HEK293 (cell line): ENCODE results near the gene FAM200B.

ENCODE experiments used
- CTCF ChIA-PET: fragments of 350-600 bp; formaldehyde crosslinking; extraction: SDS; loops from one replicate; lab custom pipeline; 2021; ENCODE audit warnings: antibody characterized with exemption; lab: Yijun Ruan, JAX
- POLR2A ChIA-PET: fragments of 300-600 bp; formaldehyde crosslinking; extraction: SDS; loops from one replicate; lab custom pipeline; 2020; ENCODE audit warnings: antibody characterized with exemption, inconsistent platforms; lab: Yijun Ruan, JAX
- H3K27ac ChIP-seq: fragments of 200-500 bp; sonication (Bioruptor generic); 2 replicates; pipeline ENCODE4 v1.5.1; 2014; ENCODE audit warnings: low read depth, low read length, control low read depth, inconsistent platforms; ENCODE audit errors: extremely low read depth
- H3K36me3 ChIP-seq, 2 experiments: fragments of 200-500 bp in 1 of 2; sonication (Bioruptor generic) in 1 of 2; 1 replicate in 1 of 2; 2 replicates in 1 of 2; pipeline ENCODE4 v1.5.1; 2014 to 2017; ENCODE audit warnings: inconsistent platforms in 2 of 2, low read length in 2 of 2; ENCODE audit not compliant: control insufficient read depth in 2 of 2, insufficient read depth in 1 of 2
- H3K4me1 ChIP-seq: fragments of 200-500 bp; sonication (Bioruptor generic); 2 replicates; pipeline ENCODE4 v1.5.1; 2014; ENCODE audit warnings: mild to moderate bottlenecking, low read length, inconsistent platforms; ENCODE audit not compliant: control insufficient read depth, insufficient read depth
- H3K4me3 ChIP-seq: 2 replicates; pipeline ENCODE4 v1.5.1; 2011; ENCODE audit warnings: low read depth, mild to moderate bottlenecking, control low read depth, low read length, moderate library complexity
- H3K9me3 ChIP-seq: fragments of 200-500 bp; sonication (Bioruptor generic); 2 replicates; pipeline ENCODE4 v1.5.1; 2014; ENCODE audit warnings: low read depth, low read length, inconsistent platforms; ENCODE audit not compliant: control insufficient read depth, insufficient read depth
- CTCF ChIP-seq: fragments of 450-650 bp; formaldehyde crosslinking; IDR thresholded peaks from 2 replicates; pipeline ENCODE4 v1.5.1; 2016; ENCODE audit warnings: missing biosample characterization, missing genetic modification characterization
- KLF16 ChIP-seq: fragments of 450-650 bp; formaldehyde crosslinking; IDR thresholded peaks from 2 replicates; pipeline ENCODE4 v1.5.1; 2017; ENCODE audit warnings: missing biosample characterization, missing genetic modification characterization
- KLF8 ChIP-seq: fragments of 450-650 bp; formaldehyde crosslinking; IDR thresholded peaks from 2 replicates; pipeline ENCODE4 v1.5.1; 2016; ENCODE audit warnings: missing biosample characterization, missing genetic modification characterization
- PRDM1 ChIP-seq: fragments of 450-650 bp; formaldehyde crosslinking; IDR thresholded peaks from 2 replicates; pipeline ENCODE4; 2016; ENCODE audit warnings: missing biosample characterization, missing genetic modification characterization
- SP7 ChIP-seq: fragments of 450-650 bp; formaldehyde crosslinking; IDR thresholded peaks from 2 replicates; pipeline ENCODE4 v1.5.1; 2016; ENCODE audit warnings: missing biosample characterization, missing genetic modification characterization
- YY1 ChIP-seq: fragments of 450-650 bp; formaldehyde crosslinking; IDR thresholded peaks from 2 replicates; pipeline ENCODE4 v1.5.1; 2018; ENCODE audit warnings: missing biosample characterization, missing genetic modification characterization
- ZBTB26 ChIP-seq: fragments of 450-650 bp; formaldehyde crosslinking; optimal IDR thresholded peaks from 2 replicates; pipeline ENCODE3; 2016; ENCODE audit warnings: missing biosample characterization, mild to moderate bottlenecking, missing genetic modification characterization
- ZFHX2 ChIP-seq: fragments of 450-650 bp; formaldehyde crosslinking; conservative IDR thresholded peaks from 2 replicates; pipeline ENCODE4 v1.5.1; 2016; ENCODE audit warnings: missing biosample characterization, missing genetic modification characterization
- ZNF114 ChIP-seq: fragments of 450-650 bp; formaldehyde crosslinking; IDR thresholded peaks from 2 replicates; pipeline ENCODE4 v1.5.0; 2017; ENCODE audit warnings: missing biosample characterization, missing genetic modification characterization
- ZNF202 ChIP-seq: fragments of 450-650 bp; formaldehyde crosslinking; IDR thresholded peaks from 2 replicates; pipeline ENCODE4 v1.5.1; 2016; ENCODE audit warnings: missing biosample characterization, missing genetic modification characterization, borderline replicate concordance
- ZNF335 ChIP-seq: fragments of 450-650 bp; formaldehyde crosslinking; conservative IDR thresholded peaks from 2 replicates; pipeline ENCODE4 v1.5.1; 2016; ENCODE audit warnings: missing biosample characterization, missing genetic modification characterization
- ZNF404 ChIP-seq: fragments of 450-650 bp; formaldehyde crosslinking; IDR thresholded peaks from 2 replicates; pipeline ENCODE4 v1.5.1; 2017; ENCODE audit warnings: missing biosample characterization, missing genetic modification characterization
- ZNF426 ChIP-seq: fragments of 450-650 bp; formaldehyde crosslinking; IDR thresholded peaks from 2 replicates; pipeline ENCODE4 v1.5.1; 2017; ENCODE audit warnings: missing biosample characterization, missing genetic modification characterization, mild to moderate bottlenecking, inconsistent platforms, moderate library complexity
- ZNF518A ChIP-seq: fragments of 450-650 bp; formaldehyde crosslinking; conservative IDR thresholded peaks from 2 replicates; pipeline ENCODE4 v1.5.1; 2016; ENCODE audit warnings: low read depth, missing biosample characterization, missing genetic modification characterization
- ZNF660 ChIP-seq: fragments of 450-650 bp; IDR thresholded peaks from 2 replicates; pipeline ENCODE4 v1.5.1; 2018; ENCODE audit warnings: missing biosample characterization, mild to moderate bottlenecking, missing genetic modification characterization
- ZSCAN30 ChIP-seq: fragments of 450-650 bp; IDR thresholded peaks from 2 replicates; pipeline ENCODE4 v1.5.1; 2018; ENCODE audit warnings: missing biosample characterization, mild to moderate bottlenecking, missing genetic modification characterization, moderate library complexity
- TF ChIP-seq, protein P1 (sequence below): fragments of 450-650 bp; formaldehyde crosslinking; IDR thresholded peaks from 2 replicates; pipeline ENCODE4 v1.5.1; 2017; ENCODE audit warnings: missing biosample characterization, mild to moderate bottlenecking, missing genetic modification characterization, moderate library complexity
- TF ChIP-seq, protein P2 (sequence below): fragments of 450-650 bp; formaldehyde crosslinking; IDR thresholded peaks from 2 replicates; pipeline ENCODE4 v1.5.1; 2016; ENCODE audit warnings: missing biosample characterization, missing genetic modification characterization

The FAM200B gene

GRCh38 chr4:15655223-15656037 is 26.2 kb upstream of the FAM200B start, which contains the start of gene FBXL5:
FBXL5 (minus strand) TSS chr4:15655357; CDS start chr4:15655287, 70 bp downstream.
- CTCF ChIA-PET: interaction anchor here (0.6 to 1.5 kb wide), 3 partner anchors 65 to 176 kb away, joined by 3 to 6 read pairs (median 3); no protein-coding TSS in a partner anchor
- POLR2A ChIA-PET: interaction anchor here (1.6 to 2.8 kb wide), 2 partner anchors 24 to 27 kb away, joined by 4 to 18 read pairs; partner anchors contain the start of gene FAM200B

More at GRCh38 chr4:15655223-15656037, 26.2 kb upstream of the FAM200B start, which contains the start of gene FBXL5:
- H3K27ac ChIP-seq: peak within 1 kb of the TSS; percentile 91
- H3K9me3 ChIP-seq: no peaks in the 10 kb centered on the region
- H3K36me3 ChIP-seq: peaks cover 0 to 5% of the 10 kb centered on the region in 2 experiments; a peak in 1 of 3 replicates
- TF ChIP-seq ZNF114 (tag by site-specific recombination) (no peak), KLF16 (tag by site-specific recombination) (no peak), CTCF (tag by site-specific recombination) (no peak), ZNF404 (tag by site-specific recombination) (no peak), ZFHX2 (tag by site-specific recombination) (peak; percentile 37; the same call in 1 of the 2 replicates), ZNF660 (tag by site-specific recombination) (peak; percentile 4; the same call in 1 of the 2 replicates), PRDM1 (peak; percentile 91), ZNF426 (tag by site-specific recombination) (no peak), YY1 (tag by site-specific recombination) (peak; percentile 81), ZBTB26 (peak; percentile 62), ZSCAN30 (tag by site-specific recombination) (peak; percentile 40; the same call in 1 of the 2 replicates), ZNF518A (0 out of 2 replicates have a peak, but pooled peaks have one; percentile 25), KLF8 (peak; percentile 65; the same call in 1 of the 2 replicates), SP7 (tag by site-specific recombination) (peak; percentile 45; the same call in 1 of the 2 replicates), ZNF202 (tag by site-specific recombination) (peak; percentile 92; the same call in 1 of the 2 replicates), ZNF335 (tag by site-specific recombination) (peak; percentile 49)
- TF ChIP-seq, protein P1, sequence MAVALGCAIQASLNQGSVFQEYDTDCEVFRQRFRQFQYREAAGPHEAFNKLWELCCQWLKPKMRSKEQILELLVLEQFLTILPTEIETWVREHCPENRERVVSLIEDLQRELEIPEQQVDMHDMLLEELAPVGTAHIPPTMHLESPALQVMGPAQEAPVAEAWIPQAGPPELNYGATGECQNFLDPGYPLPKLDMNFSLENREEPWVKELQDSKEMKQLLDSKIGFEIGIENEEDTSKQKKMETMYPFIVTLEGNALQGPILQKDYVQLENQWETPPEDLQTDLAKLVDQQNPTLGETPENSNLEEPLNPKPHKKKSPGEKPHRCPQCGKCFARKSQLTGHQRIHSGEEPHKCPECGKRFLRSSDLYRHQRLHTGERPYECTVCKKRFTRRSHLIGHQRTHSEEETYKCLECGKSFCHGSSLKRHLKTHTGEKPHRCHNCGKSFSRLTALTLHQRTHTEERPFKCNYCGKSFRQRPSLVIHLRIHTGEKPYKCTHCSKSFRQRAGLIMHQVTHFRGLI (tag by site-specific recombination): peak; percentile 52; the same call in 1 of the 2 replicates
- TF ChIP-seq, protein P2, sequence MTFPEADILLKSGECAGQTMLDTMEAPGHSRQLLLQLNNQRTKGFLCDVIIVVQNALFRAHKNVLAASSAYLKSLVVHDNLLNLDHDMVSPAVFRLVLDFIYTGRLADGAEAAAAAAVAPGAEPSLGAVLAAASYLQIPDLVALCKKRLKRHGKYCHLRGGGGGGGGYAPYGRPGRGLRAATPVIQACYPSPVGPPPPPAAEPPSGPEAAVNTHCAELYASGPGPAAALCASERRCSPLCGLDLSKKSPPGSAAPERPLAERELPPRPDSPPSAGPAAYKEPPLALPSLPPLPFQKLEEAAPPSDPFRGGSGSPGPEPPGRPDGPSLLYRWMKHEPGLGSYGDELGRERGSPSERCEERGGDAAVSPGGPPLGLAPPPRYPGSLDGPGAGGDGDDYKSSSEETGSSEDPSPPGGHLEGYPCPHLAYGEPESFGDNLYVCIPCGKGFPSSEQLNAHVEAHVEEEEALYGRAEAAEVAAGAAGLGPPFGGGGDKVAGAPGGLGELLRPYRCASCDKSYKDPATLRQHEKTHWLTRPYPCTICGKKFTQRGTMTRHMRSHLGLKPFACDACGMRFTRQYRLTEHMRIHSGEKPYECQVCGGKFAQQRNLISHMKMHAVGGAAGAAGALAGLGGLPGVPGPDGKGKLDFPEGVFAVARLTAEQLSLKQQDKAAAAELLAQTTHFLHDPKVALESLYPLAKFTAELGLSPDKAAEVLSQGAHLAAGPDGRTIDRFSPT (tag by site-specific recombination): peak; percentile 18; the same call in 1 of the 2 replicates
- 0 out of 2 replicates have a peak, but pooled peaks cover 4% of the 10 kb centered on the region for H3K4me1 ChIP-seq
- H3K4me3 ChIP-seq: peak within 1 kb of the TSS; percentile 74
